ENCODE measurements around the gene PIK3C2B.

GRCh38 chr1:204454476-204454875 lies 40.1 kb downstream of the PIK3C2B start:
- TF ChIP-seq CTCF (conservative IDR thresholded peaks at IDR 0.05; ENCODE audit: low read length) (no peak), EZH2phosphoT487 (IDR thresholded peaks at IDR 0.05; ENCODE audit: borderline replicate concordance) (no peak)
